LNCAP (cell line): ENCODE results near the gene CEBPA.

Source experiments
- TF ChIP-seq, protein P1 (sequence below): fragments of 450-650 bp; IDR thresholded peaks from 2 replicates; pipeline ENCODE4 v1.5.1; 2017; ENCODE audit warnings: mild to moderate bottlenecking

The CEBPA gene

DNA sequence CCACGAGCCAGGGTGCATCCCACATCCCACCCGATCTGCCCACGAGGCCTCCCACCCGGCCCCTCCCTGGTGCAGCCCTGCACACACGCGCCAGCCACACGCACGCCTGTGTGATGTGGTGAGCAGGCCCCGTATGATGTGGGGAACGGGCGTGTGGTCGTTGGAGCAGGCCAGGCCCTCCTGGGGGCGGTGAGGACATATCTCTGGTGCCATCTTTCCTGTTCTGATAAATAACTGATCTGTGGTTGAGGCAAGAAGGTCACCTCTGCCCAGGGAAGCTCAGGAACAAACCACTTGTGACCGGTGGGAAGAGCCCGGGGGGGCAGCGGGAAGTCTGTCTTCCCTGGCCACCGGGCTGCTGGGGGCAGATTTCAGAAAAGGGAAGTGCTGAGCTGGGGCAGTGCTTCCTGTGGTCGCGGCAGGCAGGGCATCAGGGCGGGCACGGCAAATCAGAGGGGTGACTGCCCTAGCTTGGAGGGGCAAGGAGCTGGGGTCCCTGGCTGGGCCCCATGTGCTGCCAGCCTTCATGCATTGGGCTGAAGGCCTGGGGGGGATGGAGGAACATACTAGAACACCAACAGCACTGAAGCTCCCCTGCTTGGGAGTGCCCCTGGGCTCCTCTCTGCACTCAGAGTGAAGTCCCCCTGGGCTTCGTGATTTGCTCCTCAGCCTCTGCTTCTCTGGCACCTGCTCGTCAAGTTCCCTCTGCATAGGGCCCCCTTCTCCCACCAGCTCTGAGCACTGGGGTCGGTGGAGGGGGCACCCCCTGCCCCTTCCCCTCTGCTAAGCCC lies 41.5 kb downstream of the CEBPA start:
- TF ChIP-seq, protein P1, sequence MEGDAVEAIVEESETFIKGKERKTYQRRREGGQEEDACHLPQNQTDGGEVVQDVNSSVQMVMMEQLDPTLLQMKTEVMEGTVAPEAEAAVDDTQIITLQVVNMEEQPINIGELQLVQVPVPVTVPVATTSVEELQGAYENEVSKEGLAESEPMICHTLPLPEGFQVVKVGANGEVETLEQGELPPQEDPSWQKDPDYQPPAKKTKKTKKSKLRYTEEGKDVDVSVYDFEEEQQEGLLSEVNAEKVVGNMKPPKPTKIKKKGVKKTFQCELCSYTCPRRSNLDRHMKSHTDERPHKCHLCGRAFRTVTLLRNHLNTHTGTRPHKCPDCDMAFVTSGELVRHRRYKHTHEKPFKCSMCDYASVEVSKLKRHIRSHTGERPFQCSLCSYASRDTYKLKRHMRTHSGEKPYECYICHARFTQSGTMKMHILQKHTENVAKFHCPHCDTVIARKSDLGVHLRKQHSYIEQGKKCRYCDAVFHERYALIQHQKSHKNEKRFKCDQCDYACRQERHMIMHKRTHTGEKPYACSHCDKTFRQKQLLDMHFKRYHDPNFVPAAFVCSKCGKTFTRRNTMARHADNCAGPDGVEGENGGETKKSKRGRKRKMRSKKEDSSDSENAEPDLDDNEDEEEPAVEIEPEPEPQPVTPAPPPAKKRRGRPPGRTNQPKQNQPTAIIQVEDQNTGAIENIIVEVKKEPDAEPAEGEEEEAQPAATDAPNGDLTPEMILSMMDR: no peak

DNA sequence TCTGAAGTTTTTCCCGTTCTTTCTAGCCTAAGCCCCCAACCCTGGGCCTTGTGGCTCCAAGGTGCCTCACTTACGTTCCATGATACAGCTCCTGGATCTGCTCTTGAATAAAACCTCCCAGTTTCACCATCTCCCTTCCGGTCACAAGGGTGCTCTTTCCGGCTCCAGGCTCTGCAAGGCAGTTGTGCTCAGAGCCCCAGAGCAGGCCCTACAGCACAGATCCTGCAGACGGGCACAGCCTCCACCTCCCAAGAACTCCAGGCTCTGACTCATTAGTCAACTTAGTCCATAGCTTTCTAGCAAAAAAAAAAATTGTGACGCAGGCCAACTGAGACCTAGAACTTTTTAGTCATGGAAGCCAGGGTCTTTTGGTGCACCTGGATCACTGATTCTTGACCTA lies 42.8 kb downstream of the CEBPA start:
- TF ChIP-seq, protein P1: no peak

DNA sequence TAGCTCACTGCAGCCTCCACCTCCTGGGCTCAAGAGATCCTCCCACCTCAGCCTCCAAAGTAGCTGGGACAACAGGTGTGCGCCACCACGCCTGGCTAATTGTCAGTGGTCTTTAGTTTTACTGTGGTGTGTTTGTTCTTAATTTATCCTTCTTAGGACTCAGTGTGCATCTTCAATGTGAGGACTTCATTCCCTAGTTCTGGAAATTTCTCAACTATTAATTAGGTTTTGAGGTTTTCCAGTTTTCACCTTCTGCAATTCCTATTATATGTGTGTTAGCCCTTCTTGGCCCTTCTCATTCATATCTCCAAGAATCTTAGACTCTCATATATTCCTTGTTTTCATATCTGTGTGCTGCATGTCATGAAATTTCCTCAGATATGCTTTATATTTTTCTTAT lies 44.5 kb downstream of the CEBPA start:
- TF ChIP-seq, protein P1: no peak

DNA sequence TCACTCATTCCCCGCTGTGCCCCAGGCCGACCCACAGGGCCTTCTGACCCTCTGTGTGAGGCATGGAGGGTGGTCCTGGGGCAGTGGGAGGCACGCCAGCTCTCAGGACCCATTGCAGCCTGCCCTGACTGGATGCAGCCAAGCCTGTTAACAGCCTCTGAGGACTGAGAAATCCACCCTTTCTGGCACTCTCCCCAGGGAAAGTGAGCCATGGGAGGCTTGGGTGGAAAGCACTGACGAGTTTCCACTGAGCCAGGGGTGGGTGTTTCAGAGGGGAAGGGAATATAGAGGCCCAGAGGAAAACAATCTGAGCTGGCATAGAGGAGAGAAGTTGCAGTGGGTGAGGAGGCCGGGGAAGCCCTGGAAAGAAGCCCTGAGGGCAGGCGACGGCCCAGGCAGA lies 46.1 kb downstream of the CEBPA start:
- TF ChIP-seq, protein P1: no peak

DNA sequence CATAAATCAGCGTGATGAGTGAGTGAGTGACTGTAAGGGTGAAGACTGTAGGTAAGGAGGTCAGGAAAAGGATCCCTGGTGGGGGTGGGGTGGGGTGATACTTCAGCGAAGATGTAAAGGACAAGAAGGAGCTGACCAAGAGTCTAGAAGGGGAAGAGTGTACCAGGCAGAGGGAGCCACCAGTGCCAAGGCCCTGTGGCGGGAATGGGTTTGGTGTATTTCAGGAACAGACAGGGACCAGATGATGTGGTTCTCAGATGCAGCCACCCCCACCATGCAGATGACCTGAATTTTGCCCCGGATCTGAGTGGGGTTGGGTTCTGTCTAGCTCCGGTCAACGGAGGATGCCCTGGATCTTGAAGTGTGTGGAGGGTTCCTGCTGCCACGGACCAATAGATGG lies 46.6 kb downstream of the CEBPA start:
- TF ChIP-seq, protein P1: no peak

DNA sequence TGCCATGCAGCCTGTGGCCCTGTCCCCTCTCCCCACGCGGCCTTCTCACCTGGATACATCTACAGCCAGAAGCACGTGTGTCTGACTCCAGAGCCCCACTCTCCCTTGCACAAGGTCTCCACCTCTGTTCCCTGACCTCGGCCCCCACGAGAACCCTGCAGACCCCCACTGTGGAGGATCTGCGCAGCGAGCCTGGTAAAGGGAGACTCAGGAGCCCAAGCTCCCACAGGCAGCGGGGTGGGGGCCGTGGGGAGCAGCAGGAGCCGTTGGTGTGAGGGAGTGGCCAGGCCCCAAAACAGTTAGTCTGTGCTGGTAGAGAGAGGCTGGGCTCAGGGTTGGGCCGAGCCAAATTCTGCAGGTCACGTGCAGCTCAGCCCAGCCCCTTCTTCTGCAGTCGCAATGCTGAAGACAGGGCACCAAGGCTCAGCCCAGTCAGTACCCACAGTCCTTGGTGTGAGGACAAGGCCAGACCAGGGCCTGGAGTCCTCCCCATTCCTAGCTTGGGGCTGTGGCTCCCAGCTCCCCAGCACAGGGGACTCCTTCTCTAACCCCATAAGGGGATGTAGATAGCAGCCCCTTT lies 48.0 kb downstream of the CEBPA start:
- TF ChIP-seq, protein P1: no peak

DNA sequence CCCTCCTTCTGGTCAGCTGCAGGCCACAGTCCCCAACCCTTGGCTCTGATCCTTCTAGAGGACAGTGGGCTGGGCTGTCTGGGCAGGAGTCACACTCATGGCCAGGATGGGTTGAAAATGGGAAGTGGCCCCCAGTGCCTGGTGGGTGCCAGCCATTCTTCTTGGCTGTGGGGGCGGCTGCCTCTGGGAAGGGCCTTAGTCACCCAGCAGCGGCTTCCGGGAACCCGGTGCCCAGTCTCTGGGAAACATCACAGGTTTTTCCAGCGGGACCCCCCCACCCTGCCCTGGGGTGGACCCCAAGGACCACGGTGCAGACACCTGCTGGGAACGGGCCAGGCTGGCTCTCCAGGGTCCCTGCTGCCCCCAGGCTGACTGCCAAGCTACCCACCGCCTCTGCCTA lies 49.4 kb downstream of the CEBPA start:
- TF ChIP-seq, protein P1: no peak
